ENCODE data around the gene GDI2.

DNA sequence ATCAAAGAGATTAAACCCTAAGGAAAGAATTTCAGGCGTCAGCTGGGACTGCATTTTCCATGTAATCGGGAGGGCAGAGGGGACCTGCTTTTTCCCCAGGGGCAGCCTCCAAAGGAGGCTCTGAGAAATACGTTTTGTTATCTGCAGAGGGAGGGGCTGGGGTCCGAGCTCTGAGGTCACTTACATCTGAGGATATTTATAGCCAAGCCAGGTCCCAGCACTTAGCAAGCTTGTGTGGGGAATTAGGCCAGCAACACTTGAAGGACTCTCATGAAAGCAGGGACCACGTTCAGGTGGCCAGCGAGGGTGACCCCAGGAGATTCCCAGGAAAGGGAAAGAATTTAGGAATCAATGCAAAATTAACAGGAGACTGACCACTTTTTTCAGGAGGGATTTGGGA is 20.6 kb upstream of the GDI2 start:
- TF ChIP-seq CTCF (IDR thresholded peaks at IDR 0.05): no peak
- no peak for TF ChIP-seq POLR2A (IDR thresholded peaks at IDR 0.05)

Measured in body of pancreas (tissue), 4 donors.